GM23248 (cell line): ENCODE results near the gene ZDHHC14.

Experiments used
- EZH2 ChIP-seq: fragments of 200-600 bp; sonication (generic); IDR thresholded peaks from 2 replicates; pipeline ENCODE4 v1.6.1; 2018; ENCODE audit warnings: antibody characterized with exemption, mild to moderate bottlenecking; ENCODE audit not compliant: insufficient read depth, poor library complexity, severe bottlenecking
- EZH2phosphoT487 ChIP-seq: fragments of 200-600 bp; sonication (generic); IDR thresholded peaks from 2 replicates; pipeline ENCODE4 v1.6.1; 2018; ENCODE audit warnings: antibody characterized with exemption, moderate library complexity, mild to moderate bottlenecking, low read depth; ENCODE audit not compliant: insufficient read depth

- TF ChIP-seq EZH2phosphoT487: no peak
- TF ChIP-seq EZH2: no peak
Measured at GRCh38 chr6:157632821-157633220, 251.8 kb downstream of the ZDHHC14 start.
